ENCODE measurements around the gene LRCH4.
A peak's percentile ranks its signal among the peaks of the same experiment; 100 is the strongest.
"Not testable (repeated sequence)": the region's sequence is repeated elsewhere in the genome, so short reads cannot be mapped to it uniquely, and the experiment has no call there.

Gene LRCH4

GRCh38 chr7:100546926-100547800, 38.8 kb downstream of the LRCH4 start:
- DNase-seq (ENCODE audit: low read depth) = peak; percentile 58
- peak overlapping the region; percentile 65 for H3K4me3 ChIP-seq (ENCODE audit: low read depth, low read length)
- no peak for TF ChIP-seq CTCF (IDR thresholded peaks at IDR 0.05; ENCODE audit: insufficient read depth, low read depth, low read length, missing control alignments)

DNA sequence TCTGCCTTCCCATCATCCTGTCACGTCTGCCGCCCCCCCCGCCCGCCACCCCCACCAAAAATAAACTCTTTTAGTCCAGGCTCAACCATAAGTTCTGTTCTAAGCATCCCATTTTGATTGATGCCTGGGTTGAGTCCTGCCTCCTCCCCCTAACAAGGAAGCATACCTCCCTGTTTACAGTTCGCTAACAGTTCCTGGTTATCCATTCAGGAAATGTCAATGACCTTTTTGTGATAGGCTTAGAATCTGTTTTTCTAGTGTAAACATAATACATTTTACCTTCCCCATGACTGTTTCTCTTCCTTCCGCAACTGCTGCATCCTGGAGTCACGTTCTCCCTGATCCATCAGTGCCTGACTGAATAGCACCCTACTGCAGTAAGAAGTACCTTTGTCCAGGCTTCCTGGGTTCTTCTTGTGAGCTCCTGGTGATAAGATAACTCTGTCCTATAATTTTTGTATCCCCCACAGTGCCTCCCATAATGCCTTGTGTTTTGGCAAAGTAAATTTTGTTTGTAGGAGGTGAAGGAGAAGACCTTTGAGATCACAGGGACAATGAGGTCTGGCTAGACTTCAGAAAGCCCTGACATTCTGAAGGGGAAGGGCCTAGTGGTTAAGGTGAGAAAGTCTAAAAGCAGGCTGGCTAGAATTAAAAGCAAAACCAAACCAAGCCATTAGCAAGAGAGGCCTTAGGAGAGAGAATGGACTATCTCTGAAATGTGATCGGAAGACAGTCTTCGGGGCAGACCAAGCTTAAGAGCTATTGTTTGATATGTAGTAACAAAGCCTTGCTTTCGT, 39.6 kb downstream of the LRCH4 start:
- peak overlapping the region; percentile 65 for H3K4me3 ChIP-seq (ENCODE audit: low read depth, low read length)
- peak; percentile 89 for DNase-seq (ENCODE audit: low read depth)
- TF ChIP-seq CTCF (IDR thresholded peaks at IDR 0.05; ENCODE audit: insufficient read depth, low read depth, low read length, missing control alignments) = no peak

DNA sequence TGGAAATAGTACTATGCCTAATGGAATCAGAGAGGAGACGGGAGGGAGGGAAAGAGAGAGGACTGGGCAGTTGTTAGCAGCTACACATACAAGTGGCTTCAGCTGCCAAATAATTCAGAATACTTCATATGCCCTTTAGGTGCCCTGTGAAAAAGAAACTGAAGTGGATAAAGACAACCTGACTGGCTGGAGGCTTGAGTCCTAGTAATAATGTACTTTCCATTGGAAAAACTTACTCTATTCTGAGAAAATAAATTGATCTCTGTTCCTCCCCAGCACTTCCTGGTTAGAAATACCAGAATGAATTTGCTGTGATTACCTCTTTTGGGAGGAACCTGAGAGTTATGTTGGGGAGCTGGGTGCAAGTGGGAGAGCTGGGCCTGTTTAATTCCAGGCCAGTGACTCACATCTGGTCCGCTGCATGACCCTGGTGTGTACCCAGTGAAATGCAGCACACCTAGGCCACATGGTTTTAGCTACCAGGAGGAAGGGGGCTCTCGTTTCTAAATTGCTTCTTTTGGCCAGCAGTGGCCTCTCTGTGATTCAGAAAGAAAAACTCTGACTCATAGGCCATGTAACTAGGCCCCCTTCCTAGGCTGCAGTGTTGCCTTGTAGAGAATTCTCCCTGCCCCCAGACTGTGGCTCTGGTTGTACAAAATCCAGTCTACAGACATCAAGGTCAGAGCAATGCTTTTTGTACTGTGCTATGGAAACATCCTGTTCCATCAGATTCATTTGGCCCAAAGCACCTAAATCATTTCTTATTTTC, 40.4 kb downstream of the LRCH4 start:
- H3K4me3 ChIP-seq (ENCODE audit: low read depth, low read length) = peak overlapping the region; percentile 65
- DNase-seq (ENCODE audit: low read depth) = peak; percentile 91
- TF ChIP-seq CTCF (IDR thresholded peaks at IDR 0.05; ENCODE audit: insufficient read depth, low read depth, low read length, missing control alignments) = peak; percentile 13

DNA sequence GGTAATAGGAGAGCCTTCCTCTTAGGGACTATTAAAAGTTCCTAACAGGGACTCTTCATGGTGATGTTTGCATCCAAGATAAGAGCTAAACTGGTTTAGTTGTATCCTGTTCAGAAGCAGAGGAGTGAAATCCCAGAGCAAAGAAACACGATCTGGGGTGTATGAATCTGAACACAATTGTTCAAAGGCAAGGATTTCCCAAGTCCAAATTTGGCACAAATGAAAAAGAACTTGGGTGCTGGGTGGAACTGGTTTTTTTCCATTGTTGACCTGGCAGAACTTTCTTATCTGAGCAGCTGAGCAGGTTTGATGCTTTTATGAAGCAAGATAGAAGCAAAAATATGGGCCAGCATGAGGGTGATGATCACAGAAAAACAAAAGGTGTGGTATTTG, 41.0 kb downstream of the LRCH4 start:
- no peak for DNase-seq (ENCODE audit: low read depth)
- TF ChIP-seq CTCF (IDR thresholded peaks at IDR 0.05; ENCODE audit: insufficient read depth, low read depth, low read length, missing control alignments) = no peak
- H3K4me3 ChIP-seq (ENCODE audit: low read depth, low read length) = peak overlapping the region; percentile 65

- DNase-seq (ENCODE audit: low read depth) = no peak
- H3K4me3 ChIP-seq (ENCODE audit: low read depth, low read length) = peak overlapping the region; percentile 65
- no peak for TF ChIP-seq CTCF (IDR thresholded peaks at IDR 0.05; ENCODE audit: insufficient read depth, low read depth, low read length, missing control alignments)
Measured at GRCh38 chr7:100544386-100544785, 41.5 kb downstream of the LRCH4 start.

- peak overlapping the region; percentile 65 for H3K4me3 ChIP-seq (ENCODE audit: low read depth, low read length)
- peak; percentile 50 for DNase-seq (ENCODE audit: low read depth)
- TF ChIP-seq CTCF (IDR thresholded peaks at IDR 0.05; ENCODE audit: insufficient read depth, low read depth, low read length, missing control alignments) = no peak
Measured at GRCh38 chr7:100543586-100543985, 42.3 kb downstream of the LRCH4 start.

GRCh38 chr7:100541309-100541708, 44.6 kb downstream of the LRCH4 start:
- H3K4me3 ChIP-seq (ENCODE audit: low read depth, low read length) = peak overlapping the region; percentile 55
- not testable (repeated sequence) for DNase-seq (ENCODE audit: low read depth)

Data from GM12865 (cell line).